GM23338 (cell line): ENCODE measurements around the gene MYO3B.

Experiments used
- CREB1 ChIP-seq: fragments of 250-450 bp; sonication (Bioruptor Pico); IDR thresholded peaks from 2 replicates; pipeline ENCODE4 v1.5.0; 2020; ENCODE audit warnings: low read depth, mild to moderate bottlenecking, moderate library complexity
- EZH2 ChIP-seq: fragments of 200-600 bp; sonication (generic); IDR thresholded peaks from one replicate; pipeline ENCODE4 v1.8.0; 2017; ENCODE audit warnings: antibody characterized with exemption, mild to moderate bottlenecking, low read depth; ENCODE audit not compliant: unreplicated experiment
- EZH2phosphoT487 ChIP-seq: fragments of 200-600 bp; sonication (generic); IDR thresholded peaks from one replicate; pipeline ENCODE4 v1.8.1; 2018; ENCODE audit warnings: antibody characterized with exemption; ENCODE audit not compliant: unreplicated experiment
- JUNB ChIP-seq: IDR thresholded peaks from one replicate; pipeline ENCODE4 v1.6.1; 2016; ENCODE audit warnings: antibody characterized with exemption; ENCODE audit not compliant: unreplicated experiment
- NANOG ChIP-seq: IDR thresholded peaks from 2 replicates; pipeline ENCODE4 v1.6.1; 2016; ENCODE audit warnings: antibody characterized with exemption, borderline replicate concordance
- POLR2AphosphoS5 ChIP-seq: IDR thresholded peaks from 2 replicates; pipeline ENCODE4 v1.6.1; 2016; ENCODE audit warnings: antibody characterized with exemption, low read depth
- ZNF114 ChIP-seq: fragments of 250-450 bp; sonication (Bioruptor Pico); IDR thresholded peaks from 2 replicates; pipeline ENCODE4 v1.5.0; 2020; ENCODE audit warnings: mild to moderate bottlenecking, moderate library complexity
- ZNF331 ChIP-seq: fragments of 250-450 bp; sonication (Bioruptor Pico); IDR thresholded peaks from 2 replicates; pipeline ENCODE4 v1.5.0; 2020; ENCODE audit warnings: low read depth, mild to moderate bottlenecking, moderate library complexity
- TF ChIP-seq, protein P1 (sequence below), 2 experiments: fragments of 200-600 bp in 1 of 2; sonication (generic) in 1 of 2; conservative IDR thresholded peaks; 2 replicates each; pipeline versions ENCODE4 v1.5.1 to v1.6.1; 2016 to 2017; ENCODE audit warnings: antibody characterized with exemption in 2 of 2, low read depth in 2 of 2, mild to moderate bottlenecking in 2 of 2, moderate library complexity in 1 of 2
- TF ChIP-seq, protein P2 (sequence below): IDR thresholded peaks from one replicate; pipeline ENCODE4 v1.6.1; 2018; ENCODE audit warnings: antibody characterized with exemption; ENCODE audit not compliant: unreplicated experiment
- TF ChIP-seq, protein P3 (sequence below): IDR thresholded peaks from 2 replicates; pipeline ENCODE4 v1.6.1; 2016; ENCODE audit warnings: antibody characterized with exemption

DNA sequence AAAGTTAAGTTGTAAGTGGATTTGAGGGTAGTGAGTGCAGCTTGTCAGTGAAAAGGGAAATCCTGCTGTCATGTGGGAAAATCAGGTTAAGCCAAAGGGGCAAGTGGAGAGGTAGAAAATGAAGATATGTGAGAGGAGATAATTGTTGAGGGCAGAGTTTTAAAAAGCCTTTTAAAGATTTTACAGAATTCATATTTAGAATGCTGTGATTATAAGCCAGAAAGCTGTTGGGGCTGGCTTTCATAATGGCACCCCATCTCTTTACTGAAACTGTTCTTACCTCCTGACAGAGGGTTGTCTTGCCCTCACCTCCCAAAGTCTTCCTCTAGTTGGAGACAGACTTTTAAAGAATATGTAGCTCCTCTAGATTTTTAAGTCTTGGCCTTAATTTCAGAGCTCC, 86.9 kb downstream of the MYO3B start:
- TF ChIP-seq CREB1 (CRISPR knock-in tag) (no peak), EZH2phosphoT487 (no peak), EZH2 (no peak), POLR2AphosphoS5 (no peak), ZNF114 (CRISPR knock-in tag) (no peak), NANOG (no peak), JUNB (no peak), ZNF331 (no peak)
- TF ChIP-seq, protein P1, sequence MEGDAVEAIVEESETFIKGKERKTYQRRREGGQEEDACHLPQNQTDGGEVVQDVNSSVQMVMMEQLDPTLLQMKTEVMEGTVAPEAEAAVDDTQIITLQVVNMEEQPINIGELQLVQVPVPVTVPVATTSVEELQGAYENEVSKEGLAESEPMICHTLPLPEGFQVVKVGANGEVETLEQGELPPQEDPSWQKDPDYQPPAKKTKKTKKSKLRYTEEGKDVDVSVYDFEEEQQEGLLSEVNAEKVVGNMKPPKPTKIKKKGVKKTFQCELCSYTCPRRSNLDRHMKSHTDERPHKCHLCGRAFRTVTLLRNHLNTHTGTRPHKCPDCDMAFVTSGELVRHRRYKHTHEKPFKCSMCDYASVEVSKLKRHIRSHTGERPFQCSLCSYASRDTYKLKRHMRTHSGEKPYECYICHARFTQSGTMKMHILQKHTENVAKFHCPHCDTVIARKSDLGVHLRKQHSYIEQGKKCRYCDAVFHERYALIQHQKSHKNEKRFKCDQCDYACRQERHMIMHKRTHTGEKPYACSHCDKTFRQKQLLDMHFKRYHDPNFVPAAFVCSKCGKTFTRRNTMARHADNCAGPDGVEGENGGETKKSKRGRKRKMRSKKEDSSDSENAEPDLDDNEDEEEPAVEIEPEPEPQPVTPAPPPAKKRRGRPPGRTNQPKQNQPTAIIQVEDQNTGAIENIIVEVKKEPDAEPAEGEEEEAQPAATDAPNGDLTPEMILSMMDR (conservative IDR thresholded peaks at IDR 0.05; ENCODE audit: low read depth in 2 of 2): no peak
- TF ChIP-seq, protein P2, sequence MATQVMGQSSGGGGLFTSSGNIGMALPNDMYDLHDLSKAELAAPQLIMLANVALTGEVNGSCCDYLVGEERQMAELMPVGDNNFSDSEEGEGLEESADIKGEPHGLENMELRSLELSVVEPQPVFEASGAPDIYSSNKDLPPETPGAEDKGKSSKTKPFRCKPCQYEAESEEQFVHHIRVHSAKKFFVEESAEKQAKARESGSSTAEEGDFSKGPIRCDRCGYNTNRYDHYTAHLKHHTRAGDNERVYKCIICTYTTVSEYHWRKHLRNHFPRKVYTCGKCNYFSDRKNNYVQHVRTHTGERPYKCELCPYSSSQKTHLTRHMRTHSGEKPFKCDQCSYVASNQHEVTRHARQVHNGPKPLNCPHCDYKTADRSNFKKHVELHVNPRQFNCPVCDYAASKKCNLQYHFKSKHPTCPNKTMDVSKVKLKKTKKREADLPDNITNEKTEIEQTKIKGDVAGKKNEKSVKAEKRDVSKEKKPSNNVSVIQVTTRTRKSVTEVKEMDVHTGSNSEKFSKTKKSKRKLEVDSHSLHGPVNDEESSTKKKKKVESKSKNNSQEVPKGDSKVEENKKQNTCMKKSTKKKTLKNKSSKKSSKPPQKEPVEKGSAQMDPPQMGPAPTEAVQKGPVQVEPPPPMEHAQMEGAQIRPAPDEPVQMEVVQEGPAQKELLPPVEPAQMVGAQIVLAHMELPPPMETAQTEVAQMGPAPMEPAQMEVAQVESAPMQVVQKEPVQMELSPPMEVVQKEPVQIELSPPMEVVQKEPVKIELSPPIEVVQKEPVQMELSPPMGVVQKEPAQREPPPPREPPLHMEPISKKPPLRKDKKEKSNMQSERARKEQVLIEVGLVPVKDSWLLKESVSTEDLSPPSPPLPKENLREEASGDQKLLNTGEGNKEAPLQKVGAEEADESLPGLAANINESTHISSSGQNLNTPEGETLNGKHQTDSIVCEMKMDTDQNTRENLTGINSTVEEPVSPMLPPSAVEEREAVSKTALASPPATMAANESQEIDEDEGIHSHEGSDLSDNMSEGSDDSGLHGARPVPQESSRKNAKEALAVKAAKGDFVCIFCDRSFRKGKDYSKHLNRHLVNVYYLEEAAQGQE: no peak
- TF ChIP-seq, protein P3, sequence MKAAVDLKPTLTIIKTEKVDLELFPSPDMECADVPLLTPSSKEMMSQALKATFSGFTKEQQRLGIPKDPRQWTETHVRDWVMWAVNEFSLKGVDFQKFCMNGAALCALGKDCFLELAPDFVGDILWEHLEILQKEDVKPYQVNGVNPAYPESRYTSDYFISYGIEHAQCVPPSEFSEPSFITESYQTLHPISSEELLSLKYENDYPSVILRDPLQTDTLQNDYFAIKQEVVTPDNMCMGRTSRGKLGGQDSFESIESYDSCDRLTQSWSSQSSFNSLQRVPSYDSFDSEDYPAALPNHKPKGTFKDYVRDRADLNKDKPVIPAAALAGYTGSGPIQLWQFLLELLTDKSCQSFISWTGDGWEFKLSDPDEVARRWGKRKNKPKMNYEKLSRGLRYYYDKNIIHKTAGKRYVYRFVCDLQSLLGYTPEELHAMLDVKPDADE: no peak
